ENCODE measurements around the gene SBNO1.

GRCh38 chr12:123346946-123347345, 17.7 kb downstream of the SBNO1 start:
- no peak for TF ChIP-seq FOS (IDR thresholded peaks at IDR 0.05; ENCODE audit: borderline replicate concordance, insufficient read depth, low read length)
- no peak for TF ChIP-seq CTCF (IDR thresholded peaks at IDR 0.05; ENCODE audit: extremely low read depth in 1 of 2, insufficient read depth in 1 of 2, low read depth in 1 of 2, low read length in 2 of 2)
- TF ChIP-seq MYC (IDR thresholded peaks at IDR 0.05; ENCODE audit: low read depth, low read length), result no peak
- no peak for TF ChIP-seq POLR2AphosphoS5 (IDR thresholded peaks at IDR 0.05; ENCODE audit: insufficient read depth, low read depth, low read length)
